GM18519 (cell line): ENCODE measurements around the gene ARL6IP4.
"Not testable (repeated sequence)": the region's sequence is repeated elsewhere in the genome, so short reads cannot be mapped to it uniquely, and the experiment has no call there.

Experiments
- ATAC-seq: cut with Tn5 transposase; IDR thresholded peaks from one replicate; pipeline ENCODE4 v1.9.1; 2021; ENCODE audit warnings: mild to moderate bottlenecking, moderate library complexity; ENCODE audit not compliant: unreplicated experiment, low FRiP score

Gene ARL6IP4

DNA sequence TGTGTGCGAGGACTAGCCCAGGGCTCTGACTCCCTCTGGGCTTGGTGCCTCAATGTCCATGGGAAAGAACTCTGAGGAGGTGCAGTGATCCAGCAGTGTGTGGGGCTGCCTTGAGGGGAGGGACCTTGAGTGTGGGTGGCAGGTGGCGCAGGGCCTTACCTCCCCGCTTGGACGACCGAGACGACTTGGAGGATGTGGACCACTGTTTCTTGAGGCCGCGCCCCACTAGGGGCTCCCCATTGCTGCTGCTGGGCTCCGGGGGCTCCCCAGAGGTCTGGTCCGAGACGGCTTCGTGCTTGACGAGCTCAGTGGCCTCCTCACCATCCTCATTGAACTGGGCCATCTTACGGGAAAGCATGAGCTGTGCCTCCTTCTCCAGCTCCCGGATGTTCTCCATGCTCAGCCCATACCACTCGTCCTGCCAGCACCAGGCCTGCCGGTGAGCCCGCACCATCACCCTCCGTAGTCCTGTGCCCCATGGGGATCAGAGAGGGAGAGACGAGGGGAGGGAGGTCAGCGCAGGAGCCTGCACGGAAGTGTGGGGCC, 24.7 kb downstream of the ARL6IP4 start:
- no peak for ATAC-seq

DNA sequence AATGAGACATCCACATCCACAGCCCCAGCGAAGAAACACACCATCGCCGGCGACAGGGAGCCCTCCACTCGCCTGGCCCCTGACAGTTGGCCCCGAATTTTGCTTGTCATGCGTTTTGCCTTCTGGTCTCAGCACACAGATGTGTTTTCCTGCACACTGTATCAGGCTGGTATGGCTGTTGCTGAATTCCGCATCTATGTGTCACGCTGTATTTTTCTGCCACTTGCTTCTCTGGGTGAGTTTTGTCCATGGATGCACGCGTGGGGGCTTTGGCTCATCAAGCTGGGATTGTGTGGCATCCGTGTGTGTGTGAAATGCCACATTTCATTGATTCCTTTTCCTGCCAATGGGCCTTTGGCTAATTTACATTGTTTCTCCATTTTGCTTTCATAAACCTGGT, 26.5 kb downstream of the ARL6IP4 start:
- no peak for ATAC-seq

DNA sequence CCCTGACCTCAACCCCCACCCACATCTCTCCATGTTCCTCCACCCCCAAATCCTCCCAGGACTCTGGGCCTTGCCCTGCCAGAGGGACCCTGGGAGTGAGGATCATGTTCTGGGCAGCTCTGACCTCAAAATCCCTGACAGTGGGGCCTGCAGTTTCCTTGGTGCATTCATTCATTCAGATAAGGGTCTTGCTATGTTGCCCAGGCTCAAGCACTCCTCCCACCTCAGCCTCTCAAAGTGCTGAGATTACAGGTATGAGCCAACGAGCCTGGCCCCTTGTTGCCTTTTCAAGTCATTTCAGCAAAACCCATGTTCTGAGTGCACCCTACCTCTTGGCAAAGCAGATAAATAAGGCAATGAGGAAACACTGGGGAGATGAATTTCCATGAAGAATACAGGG, 29.6 kb downstream of the ARL6IP4 start:
- no peak for ATAC-seq

DNA sequence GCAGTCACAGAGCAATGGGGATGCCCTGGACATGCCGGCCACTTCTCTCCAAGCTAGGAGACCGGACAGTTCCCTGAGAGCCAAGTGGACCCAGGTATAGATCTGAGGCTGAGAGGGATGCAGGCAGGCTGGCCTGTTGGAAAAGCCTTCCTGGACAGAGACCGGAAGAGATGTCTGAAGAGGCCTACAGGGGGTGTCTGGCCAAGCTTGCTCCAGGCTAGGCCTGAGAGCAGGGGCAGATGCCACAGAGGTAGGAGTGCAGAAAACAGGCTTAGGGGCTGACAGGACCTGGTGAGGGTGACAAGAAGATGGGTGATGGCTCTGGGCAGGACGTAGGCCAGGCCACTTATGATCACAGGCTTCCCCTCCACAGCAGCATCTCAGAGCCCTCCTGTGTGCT, 30.2 kb downstream of the ARL6IP4 start:
- no peak for ATAC-seq

DNA sequence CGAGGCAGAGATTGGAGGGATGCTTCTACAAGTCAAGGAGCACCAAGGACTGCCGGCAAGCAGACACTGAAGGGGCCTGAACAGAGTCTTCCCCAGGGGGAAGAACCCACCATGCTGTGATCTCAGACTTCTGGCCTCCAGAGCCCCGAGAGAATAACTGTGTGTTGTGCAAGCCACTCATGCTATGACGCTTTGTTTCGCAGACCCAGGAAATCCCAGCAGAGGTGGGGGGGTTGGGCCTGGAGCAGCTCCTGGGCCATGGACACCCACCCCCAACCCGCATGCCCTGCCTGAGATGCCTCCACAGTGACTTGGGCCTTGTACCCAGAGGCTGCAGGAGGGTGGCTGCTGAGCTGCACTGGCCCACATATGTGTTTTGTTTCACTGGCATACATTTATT, 31.2 kb downstream of the ARL6IP4 start:
- ATAC-seq = no peak

DNA sequence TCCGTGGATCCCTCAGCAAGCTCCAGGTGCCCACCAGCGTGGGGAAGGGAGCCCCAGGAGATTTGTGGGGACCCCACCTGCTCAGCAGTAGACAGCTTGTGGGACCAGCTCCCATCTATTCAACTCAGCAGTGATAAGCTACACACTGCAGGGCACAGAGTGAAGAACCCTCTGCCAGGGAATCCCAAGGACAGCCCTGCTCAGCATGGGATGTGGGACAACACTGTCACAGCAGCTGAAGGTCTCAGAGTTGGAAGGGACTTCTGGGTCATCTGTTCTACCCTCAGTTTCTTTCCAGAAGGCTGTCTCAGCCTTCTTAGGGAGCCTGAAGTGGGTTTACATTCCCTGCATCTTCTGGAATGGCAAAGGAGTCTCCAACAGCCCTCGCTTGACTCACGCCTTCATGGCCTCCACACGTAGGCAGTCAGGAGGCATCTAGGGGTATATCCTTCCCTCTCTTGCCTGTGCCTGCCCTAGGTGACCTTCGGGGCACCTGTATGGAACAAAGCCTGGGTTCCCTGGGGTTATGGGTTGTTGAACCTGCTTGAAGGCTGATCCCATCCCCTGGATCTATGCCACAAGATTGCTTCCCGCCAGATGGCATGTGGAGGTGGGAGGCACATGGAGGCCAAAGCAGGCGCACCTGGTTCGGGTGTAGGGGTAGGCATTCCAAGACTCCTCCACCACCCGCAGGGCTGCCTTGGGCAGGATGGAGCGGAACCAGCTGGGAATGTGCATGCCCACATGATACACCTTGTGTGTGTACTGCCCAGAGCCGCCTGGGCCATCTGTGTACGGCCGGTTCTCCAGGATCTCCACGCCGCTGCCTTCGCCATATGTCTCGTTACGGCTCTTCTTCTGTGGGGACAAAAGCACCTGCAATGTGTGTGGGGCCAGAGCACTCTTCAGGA, 33.0 kb downstream of the ARL6IP4 start:
- no peak for ATAC-seq

DNA sequence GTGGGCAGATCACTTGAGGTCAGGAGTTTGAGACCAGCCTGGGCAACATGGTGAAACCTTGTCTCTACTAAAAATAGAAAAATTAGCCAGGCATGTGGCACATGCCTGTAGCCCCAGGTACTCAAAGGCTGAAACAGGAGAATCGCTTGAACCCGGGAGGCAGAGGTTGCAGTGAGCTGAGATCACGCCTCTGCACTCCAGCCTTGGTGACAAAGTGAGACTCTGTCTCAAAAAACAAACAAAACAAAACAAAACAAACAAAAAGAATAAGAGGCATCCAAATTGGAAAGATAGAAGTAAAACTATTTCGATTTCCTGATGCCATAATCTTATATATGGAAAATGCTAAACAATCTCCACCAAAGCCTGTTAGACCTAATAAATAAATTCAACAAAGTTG, 34.0 kb downstream of the ARL6IP4 start:
- not testable (repeated sequence) for ATAC-seq

DNA sequence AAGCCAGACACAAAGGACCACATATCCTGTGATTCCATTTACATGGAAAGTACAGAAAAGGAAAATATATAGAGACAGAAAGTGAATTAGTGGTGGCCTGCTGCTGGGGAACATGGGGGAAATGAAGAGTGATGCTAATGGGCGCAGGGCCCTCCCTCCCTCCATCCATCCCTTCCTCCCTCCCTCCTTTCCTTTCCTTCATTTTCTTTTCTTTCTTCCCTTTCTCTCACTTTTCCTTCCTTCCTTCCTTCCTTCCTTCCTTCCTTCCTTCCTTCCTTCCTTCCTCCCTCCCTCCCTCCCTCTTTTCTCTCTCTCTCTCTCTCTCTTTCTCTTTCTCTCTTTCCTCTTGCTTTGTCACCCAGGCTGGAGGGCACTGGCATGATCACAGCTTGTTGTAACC, 37.3 kb downstream of the ARL6IP4 start:
- no peak for ATAC-seq

DNA sequence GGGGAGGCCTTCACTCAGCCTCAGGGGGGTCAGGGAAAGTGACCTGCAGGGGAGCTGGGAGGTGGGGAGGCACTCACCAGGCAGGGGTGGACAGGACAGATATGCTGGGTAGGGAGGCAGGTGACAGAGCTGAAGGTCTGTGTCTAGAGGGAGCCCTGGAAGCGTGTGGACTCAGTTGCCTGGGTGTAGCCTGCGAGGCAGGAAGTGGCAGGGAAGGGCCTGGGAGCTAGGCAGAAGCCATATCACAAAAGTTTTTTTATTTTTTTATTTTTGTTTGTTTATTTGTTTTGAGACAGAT, 39.3 kb downstream of the ARL6IP4 start:
- no peak for ATAC-seq

DNA sequence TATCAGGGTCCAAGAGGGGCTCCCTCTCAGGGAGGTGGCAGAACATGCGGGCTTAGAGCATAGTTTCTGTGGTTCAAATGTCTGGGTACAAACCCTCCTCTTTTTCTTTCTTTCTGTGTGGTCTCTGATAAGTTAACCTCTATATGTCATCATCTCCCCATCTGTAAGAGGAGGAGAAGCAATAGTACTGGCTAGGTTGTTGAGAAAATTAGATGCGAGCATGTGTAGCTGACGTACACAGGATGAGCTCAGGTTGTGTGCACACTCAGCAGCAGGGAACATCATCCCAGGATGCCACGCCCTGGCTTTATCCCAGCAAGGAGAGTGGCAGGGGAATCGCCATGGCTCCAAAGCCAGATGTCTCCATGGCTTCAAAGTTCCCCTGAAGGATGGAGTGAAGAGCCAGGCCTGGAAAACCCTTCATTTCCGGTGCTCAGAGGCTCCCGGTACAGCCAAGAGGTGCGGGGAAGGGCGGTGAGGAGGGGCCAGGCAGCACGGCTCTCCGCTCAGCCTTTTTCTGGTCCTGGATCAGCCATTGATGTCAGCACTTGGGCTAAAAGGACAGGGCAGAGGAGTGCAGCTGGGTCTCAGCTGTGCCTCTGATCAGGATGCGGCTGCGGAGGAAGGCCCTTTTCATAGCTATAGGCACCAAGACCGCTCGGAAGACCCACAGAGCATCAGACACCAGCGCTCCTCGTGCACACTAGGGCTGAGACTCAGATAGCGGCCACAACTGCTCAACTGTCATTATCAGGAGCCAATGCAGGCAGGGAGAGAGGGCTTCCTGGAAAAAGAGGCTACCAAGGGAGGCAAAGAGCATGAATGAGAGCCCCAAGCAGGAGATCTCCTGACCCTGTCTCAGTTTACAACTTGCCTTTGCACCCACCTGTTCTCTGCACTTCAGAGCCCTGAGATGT, 41.5 kb downstream of the ARL6IP4 start:
- ATAC-seq = no peak

DNA sequence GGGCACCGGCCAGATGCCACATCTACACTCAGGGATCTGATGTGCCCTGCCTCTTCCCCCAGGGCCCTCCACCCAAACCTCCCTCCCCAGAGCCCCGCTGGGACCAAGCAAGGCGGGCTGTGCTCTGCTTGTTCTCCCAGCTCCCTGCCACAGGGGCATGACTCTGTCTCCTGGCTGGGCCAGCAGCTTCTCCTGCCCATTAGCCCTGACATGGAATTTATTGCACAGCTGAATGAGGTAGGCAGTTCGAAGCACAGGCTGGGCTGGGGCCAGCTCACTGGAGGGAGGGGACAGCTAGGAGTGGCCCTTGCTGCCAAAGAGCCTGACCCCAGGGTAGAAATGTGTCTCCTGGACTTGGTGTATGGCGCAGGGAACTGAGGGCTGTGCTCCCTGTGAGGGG, 42.4 kb downstream of the ARL6IP4 start:
- no peak for ATAC-seq

DNA sequence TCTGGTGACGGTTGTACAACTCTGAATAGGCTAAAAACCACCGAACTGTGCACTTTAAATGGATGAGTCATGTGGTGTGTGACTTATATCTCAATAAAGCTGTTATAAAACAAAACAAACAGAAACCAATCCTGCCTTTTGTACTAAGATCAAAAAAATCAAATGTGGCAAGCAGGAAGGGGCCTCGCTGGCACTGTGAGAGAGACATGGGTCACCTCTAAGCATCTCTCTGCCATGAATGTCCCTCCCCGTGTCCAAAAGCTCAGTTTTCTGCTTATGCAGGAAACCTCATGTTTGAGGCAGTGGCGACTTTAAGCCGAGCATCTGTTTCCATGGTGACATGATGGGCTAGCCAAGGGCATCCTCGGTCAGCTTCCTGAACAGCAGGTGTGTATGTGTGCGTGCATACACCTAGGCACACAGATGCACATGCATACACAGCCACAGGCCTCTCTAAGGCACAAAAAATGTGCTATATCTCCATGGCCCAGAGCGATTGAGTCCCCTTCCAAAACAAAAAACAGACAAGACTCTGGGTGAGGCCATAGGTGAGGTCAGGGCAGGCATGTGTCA, 44.4 kb downstream of the ARL6IP4 start:
- ATAC-seq = no peak

DNA sequence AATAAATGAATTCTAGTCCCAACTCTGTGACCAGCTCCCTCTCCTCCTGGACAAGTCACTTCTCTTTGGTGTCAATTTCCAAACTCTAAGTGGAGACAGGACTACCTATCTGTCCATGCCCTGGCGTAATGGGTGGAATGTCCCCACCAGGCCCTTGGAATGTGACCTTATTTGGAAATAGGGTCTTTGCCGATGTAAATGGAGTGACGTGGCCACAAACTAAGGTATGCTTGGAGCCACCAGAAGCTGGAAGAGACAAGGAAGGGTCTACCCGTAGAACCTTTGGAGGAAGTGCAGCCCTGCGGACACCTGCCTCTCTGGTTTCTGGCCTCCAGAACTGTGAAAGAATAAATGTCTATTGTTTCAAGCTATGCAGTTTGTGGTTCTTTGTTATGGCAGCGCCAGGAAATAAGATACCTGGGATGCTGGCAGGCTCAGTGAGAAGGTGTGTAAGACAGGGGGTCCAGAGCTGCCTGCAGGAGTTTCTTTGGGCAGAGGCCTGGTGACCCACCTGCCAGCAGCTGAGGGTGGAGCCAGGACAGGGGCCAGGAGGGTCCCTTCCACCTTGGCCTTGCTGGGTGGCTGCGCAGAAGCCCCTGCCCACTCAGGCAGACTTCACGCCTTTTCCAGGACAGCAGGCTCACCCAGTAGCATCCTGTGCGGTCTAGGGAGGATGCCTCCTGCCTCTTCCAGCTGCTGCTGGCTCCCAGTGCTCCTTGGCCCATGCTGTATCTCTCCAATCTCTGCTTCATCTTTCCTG, 45.8 kb downstream of the ARL6IP4 start:
- ATAC-seq = no peak

DNA sequence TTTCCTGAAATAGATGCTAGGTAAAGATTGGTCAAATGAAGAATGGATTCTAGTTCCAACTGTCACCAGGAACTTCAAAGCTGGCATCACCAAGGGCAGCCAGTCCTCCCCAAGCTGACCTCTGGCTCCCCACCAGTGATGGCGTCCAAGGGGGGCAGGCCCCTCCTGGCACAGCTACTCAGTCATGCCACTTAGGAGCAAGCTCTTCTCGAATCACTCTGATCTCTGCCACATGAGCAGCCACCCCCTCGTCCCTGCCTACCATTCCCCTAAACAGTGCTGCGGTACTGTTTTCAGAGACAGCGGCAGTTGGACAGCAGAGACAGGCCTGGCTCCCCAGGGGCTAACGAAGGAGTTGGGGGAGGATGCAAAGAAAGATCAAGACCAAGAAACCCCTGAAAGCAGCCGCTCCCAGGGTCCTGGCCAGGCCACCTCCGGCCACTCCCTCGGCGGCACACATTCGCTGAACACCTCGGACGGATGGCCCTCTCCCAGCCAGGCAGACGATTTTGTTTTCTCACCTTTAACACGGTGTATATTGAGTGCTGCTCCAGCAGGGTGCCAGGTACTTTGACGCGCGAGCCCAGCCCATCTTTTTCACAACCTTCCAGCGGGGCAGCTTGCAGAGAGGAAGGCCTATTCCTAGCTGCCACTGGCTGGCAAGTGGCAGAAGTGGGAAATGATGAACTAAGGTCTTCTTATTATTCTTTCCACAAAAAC, 47.4 kb downstream of the ARL6IP4 start:
- no peak for ATAC-seq

DNA sequence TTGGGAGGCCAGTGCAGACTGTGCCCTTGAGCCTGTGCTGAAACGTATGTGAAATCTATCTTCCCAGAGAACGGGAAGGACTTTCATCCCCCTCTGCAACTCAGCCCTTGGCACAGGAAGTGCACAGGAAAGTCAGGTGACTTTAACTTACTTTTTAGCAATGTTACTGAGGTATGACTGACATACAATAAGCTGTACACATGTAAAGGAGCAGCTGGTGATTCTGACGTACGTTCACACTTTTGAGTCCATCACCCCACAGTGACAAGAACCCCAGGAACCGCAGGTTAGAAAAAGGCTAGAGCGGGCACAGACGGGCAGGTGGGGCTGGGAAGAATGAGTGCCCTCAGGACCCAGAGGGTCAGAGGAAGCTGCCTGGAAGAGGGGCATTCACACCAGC, 48.0 kb downstream of the ARL6IP4 start:
- ATAC-seq = no peak

DNA sequence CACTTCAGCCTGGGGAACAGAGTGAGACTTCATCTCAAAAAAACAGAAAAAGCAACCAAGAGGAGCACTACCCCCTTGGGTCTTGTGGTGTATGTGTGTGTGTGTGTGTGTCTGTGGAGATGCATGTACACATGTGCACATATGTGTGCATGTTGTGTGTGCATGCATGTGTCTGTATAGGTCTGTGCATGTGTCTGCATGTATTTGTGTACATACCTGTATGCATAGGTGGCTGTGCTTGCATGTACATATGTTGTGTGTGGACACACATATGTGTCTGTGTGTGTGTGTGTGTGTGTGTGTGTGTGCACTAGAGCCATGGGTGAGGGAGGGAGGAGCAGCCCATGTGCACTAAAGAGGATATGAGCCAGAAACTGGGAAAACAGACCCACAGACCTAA, 49.1 kb downstream of the ARL6IP4 start:
- ATAC-seq = no peak

DNA sequence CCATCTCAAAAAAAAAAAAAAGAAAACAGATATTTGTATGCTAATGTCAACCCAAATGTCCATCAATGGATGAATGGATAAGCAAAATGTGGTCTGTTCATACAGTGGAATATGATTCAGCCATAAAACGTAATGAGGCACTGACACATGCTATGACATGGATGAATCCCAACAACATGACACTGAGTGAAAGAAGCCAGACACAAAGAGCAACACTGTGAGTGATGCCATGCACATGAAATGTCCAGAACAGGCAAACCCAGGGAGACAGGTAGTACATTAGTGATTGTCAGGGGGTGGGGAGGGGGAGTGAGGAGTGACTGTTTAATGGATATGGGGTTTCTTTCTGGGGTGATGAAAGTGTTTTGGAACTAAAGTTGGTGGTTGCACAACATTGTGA, 50.2 kb downstream of the ARL6IP4 start:
- no peak for ATAC-seq

DNA sequence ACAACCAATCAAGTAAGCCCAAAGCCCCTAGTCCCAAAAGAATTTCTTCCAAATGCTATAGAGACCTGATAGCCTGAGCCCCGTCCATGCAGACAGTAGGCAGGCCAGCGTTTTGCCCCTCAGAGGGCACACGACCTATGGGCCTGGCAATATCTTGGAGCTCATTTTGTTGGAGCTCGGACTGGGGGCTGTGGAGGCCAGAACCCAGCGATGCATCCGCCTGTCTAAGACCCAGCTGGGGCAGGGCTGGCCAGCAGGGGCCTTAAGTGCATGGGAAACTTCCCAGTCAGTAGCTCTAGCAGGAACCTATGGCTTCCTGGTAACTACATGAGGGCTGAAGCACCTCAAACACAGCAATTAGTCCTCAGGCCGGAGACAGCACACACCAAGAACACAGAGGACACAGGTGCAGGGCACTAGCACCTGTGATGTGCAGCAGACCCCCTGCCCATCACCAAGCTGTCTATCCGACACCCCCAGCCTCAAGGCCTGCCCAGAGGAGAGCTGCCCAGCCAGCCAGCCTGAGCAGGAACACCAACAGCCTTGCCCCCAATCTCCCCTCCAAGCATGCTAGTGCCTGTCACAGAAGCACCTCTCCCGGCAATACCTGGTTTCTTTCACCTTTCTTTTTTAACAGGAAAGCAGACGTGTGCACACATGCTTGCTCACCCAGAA, 50.8 kb downstream of the ARL6IP4 start:
- ATAC-seq = no peak
